GM23248 (cell line): Measurements from ENCODE around the gene LSM2. TPM values are rescaled to one million over a fixed set of nuclear protein-coding genes. Genes with fewer than 3 reads are reported as not detected.
"Not testable (repeated sequence)": the region's sequence is repeated elsewhere in the genome, so short reads cannot be mapped to it uniquely, and the experiment has no call there.

ENCODE experiments used
- DNase-seq: peaks from one replicate; pipeline ENCODE4 v3.0.0-alpha.2; 2015
- H2AFZ ChIP-seq: fragments of 200-600 bp; sonication (generic); 2 replicates; pipeline ENCODE4 v1.6.1; 2016; ENCODE audit warnings: antibody characterized with exemption
- H3F3A ChIP-seq: fragments of 200-600 bp; sonication (generic); 2 replicates; pipeline ENCODE4 v1.6.1; 2016; ENCODE audit warnings: mild to moderate bottlenecking, antibody characterized with exemption, mixed run types; ENCODE audit not compliant: insufficient read depth
- H3K27ac ChIP-seq: fragments of 200-600 bp; sonication (generic); 2 replicates; pipeline ENCODE4 v1.5.1; 2016; ENCODE audit warnings: mild to moderate bottlenecking
- H3K27me3 ChIP-seq: fragments of 200-600 bp; sonication (generic); replicated peaks from 2 replicates; pipeline ENCODE4 v1.6.1; 2016; ENCODE audit warnings: mild to moderate bottlenecking; ENCODE audit not compliant: insufficient read depth
- H3K36me3 ChIP-seq: fragments of 200-600 bp; sonication (generic); 2 replicates; pipeline ENCODE4 v1.6.1; 2016; ENCODE audit warnings: low read depth, mild to moderate bottlenecking
- H3K4me1 ChIP-seq: fragments of 200-600 bp; sonication (generic); 2 replicates; pipeline ENCODE4 v1.6.1; 2016; ENCODE audit warnings: mild to moderate bottlenecking; ENCODE audit not compliant: insufficient read depth
- H3K4me2 ChIP-seq: fragments of 200-600 bp; sonication (generic); one replicate; pipeline ENCODE4 v1.6.1; 2016; ENCODE audit warnings: mild to moderate bottlenecking; ENCODE audit not compliant: unreplicated experiment
- H3K4me3 ChIP-seq: fragments of 200-600 bp; sonication (generic); 2 replicates; pipeline ENCODE4 v1.5.1; 2016; ENCODE audit warnings: mild to moderate bottlenecking
- H3K79me2 ChIP-seq: fragments of 200-600 bp; sonication (generic); 2 replicates; pipeline ENCODE4 v1.6.1; 2016; ENCODE audit warnings: mild to moderate bottlenecking; ENCODE audit not compliant: insufficient read depth
- H3K9ac ChIP-seq: fragments of 200-600 bp; sonication (generic); 2 replicates; pipeline ENCODE4 v1.6.1; 2016; ENCODE audit warnings: mild to moderate bottlenecking
- H3K9me2 ChIP-seq: fragments of 200-600 bp; sonication (generic); 2 replicates; pipeline ENCODE4 v1.6.1; 2016; ENCODE audit warnings: mixed run types, mild to moderate bottlenecking, moderate library complexity; ENCODE audit not compliant: insufficient read depth
- H3K9me3 ChIP-seq: fragments of 200-600 bp; sonication (generic); one replicate; pipeline ENCODE4 v1.6.1; 2017; ENCODE audit warnings: low read depth
- H4K20me1 ChIP-seq: fragments of 200-600 bp; sonication (generic); 2 replicates; pipeline ENCODE4 v1.6.0; 2016; ENCODE audit not compliant: insufficient read depth
- EZH2 ChIP-seq: fragments of 200-600 bp; sonication (generic); IDR thresholded peaks from 2 replicates; pipeline ENCODE4 v1.6.1; 2018; ENCODE audit warnings: antibody characterized with exemption, mild to moderate bottlenecking; ENCODE audit not compliant: insufficient read depth, poor library complexity, severe bottlenecking
- EZH2phosphoT487 ChIP-seq: fragments of 200-600 bp; sonication (generic); IDR thresholded peaks from 2 replicates; pipeline ENCODE4 v1.6.1; 2018; ENCODE audit warnings: antibody characterized with exemption, moderate library complexity, mild to moderate bottlenecking, low read depth; ENCODE audit not compliant: insufficient read depth
- WGBS, 2 experiments: methylation state at CpG; one replicate each; pipeline ENCODE4 v1.1.6; 2015 to 2017; ENCODE audit warnings: low lambda C conversion rate in 2 of 2, low coverage in 1 of 2; ENCODE audit errors: missing lambda C conversion rate in 2 of 2; 5-methylcytosine and 5-hydroxymethylcytosine counted together
- in situ Hi-C: fragments of 300-500 bp; cut with MboI; formaldehyde crosslinking; loops from 2 replicates; pipeline ENCODE4 v1.15.0; 2020
- polyA plus RNA-seq: library from polyadenylated mRNA; unstranded; fragments of >200 nt; fragmentation: Nextera tagmentation; extraction: Ambion mirVana; gene quantifications from 2 replicates; pipeline ENCODE4 v1.2.1, GENCODE V29; 2016
- total RNA-seq: library from RNA; depleted of rRNA; stranded (reverse); fragments of >200 nt; shearing (Covaris generic); gene quantifications from 2 replicates; pipeline ENCODE4 v1.2.3, GENCODE V29; 2014

LSM2 gene
- total and polyA plus RNA-seq, 2 experiments from 2014 or later, result 40.3 to 48.4 TPM

- H3K4me1 ChIP-seq, result peaks cover 11% of the 10 kb centered on the region; the same call in 1 of the 2 replicates
- H3K27me3 ChIP-seq, result no peaks in the 10 kb centered on the region
- H3K9ac ChIP-seq, result peak overlapping the region; percentile 90
- peaks cover 32% of the 10 kb centered on the region for H3K79me2 ChIP-seq
- peak overlapping the region; percentile 79 for H3K27ac ChIP-seq
- DNase-seq, result peak; percentile 14
- H4K20me1 ChIP-seq, result no peaks in the 10 kb centered on the region
- TF ChIP-seq EZH2phosphoT487, result no peak
- TF ChIP-seq EZH2, result no peak
- no peaks in the 10 kb centered on the region; the same call in 1 of the 2 replicates for H3K36me3 ChIP-seq
- H3K4me2 ChIP-seq, result peak overlapping the region; percentile 95
- WGBS, 2 experiments, result 18 to 19% methylated on average over 7 of the region's 7 CpGs
- H3K9me3 ChIP-seq, result no peaks in the 10 kb centered on the region
- H3K4me3 ChIP-seq, result peak overlapping the region; percentile 97
- peaks cover 4% of the 10 kb centered on the region; the same call in 1 of the 2 replicates for H3F3A ChIP-seq
- H2AFZ ChIP-seq, result peak overlapping the region; percentile 96
- H3K9me2 ChIP-seq, result no peaks in the 10 kb centered on the region
- in situ Hi-C loops, result no loop called here
Observed at GRCh38 chr6:31805939-31806469, 762 bp downstream of the LSM2 start.

- H3K36me3 ChIP-seq, DNase-seq, H3K4me3 ChIP-seq, H3K27me3 ChIP-seq, H2AFZ ChIP-seq, H3K9ac ChIP-seq, H3K27ac ChIP-seq, H3K9me3 ChIP-seq, H3K4me2 ChIP-seq, H4K20me1 ChIP-seq, H3K9me2 ChIP-seq, in situ Hi-C loops, H3K4me1 ChIP-seq: not testable (repeated sequence)
- Histone ChIP-seq H3K79me2 (peaks cover 29% of the 10 kb centered on the region), H3F3A (peaks cover 16% of the 10 kb centered on the region)
- 87 to 92% methylated on average over 8 of the region's 8 CpGs for WGBS, 2 experiments
Observed at GRCh38 chr6:31801031-31801927, 5.5 kb downstream of the LSM2 start.

GRCh38 chr6:31799781-31800180 is 7.0 kb downstream of the LSM2 start:
- H3K9ac ChIP-seq, result no peak overlapping the region
- 0 out of 2 replicates have a peak overlapping the region, but pooled peaks have one; percentile 2 for H3K27ac ChIP-seq
- peak; percentile 49 for DNase-seq
- no peak for TF ChIP-seq EZH2
- no peak for TF ChIP-seq EZH2phosphoT487
- in situ Hi-C loops, result no loop called here
- no peaks in the 10 kb centered on the region; the same call in 1 of the 2 replicates for H3K36me3 ChIP-seq
- WGBS, 2 experiments, result 56 to 63% methylated on average over 12 of the region's 12 CpGs
- no peaks in the 10 kb centered on the region for H3K9me2 ChIP-seq
- H3K4me1 ChIP-seq, result no peaks in the 10 kb centered on the region
- no peaks in the 10 kb centered on the region for H3K9me3 ChIP-seq
- H2AFZ ChIP-seq, result no peak overlapping the region
- no peak overlapping the region for H3K4me2 ChIP-seq
- no peaks in the 10 kb centered on the region for H3K27me3 ChIP-seq
- H3K4me3 ChIP-seq, result no peak overlapping the region
- H3K79me2 ChIP-seq, result peaks cover 21% of the 10 kb centered on the region
- no peaks in the 10 kb centered on the region for H4K20me1 ChIP-seq
- H3F3A ChIP-seq, result peaks cover 19% of the 10 kb centered on the region

- Histone ChIP-seq H3K9ac (no peak overlapping the region), H3K9me2 (no peaks in the 10 kb centered on the region), H3K4me2 (no peak overlapping the region), H3K4me1 (peaks cover 6% of the 10 kb centered on the region; the same call in 1 of the 2 replicates), H3K9me3 (no peaks in the 10 kb centered on the region), H4K20me1 (no peaks in the 10 kb centered on the region), H3K4me3 (no peak overlapping the region), H3K27me3 (no peaks in the 10 kb centered on the region), H3K36me3 (no peaks in the 10 kb centered on the region; the same call in 1 of the 2 replicates), H3F3A (peaks cover 23% of the 10 kb centered on the region), H2AFZ (no peak overlapping the region), H3K79me2 (peaks cover 34% of the 10 kb centered on the region), H3K27ac (no peak overlapping the region)
- 65 to 68% methylated on average over 5 of the region's 5 CpGs for WGBS, 2 experiments
- no peak for DNase-seq
- in situ Hi-C loops, result no loop called here
- TF ChIP-seq EZH2phosphoT487, result no peak
- no peak for TF ChIP-seq EZH2
Observed at GRCh38 chr6:31797588-31797987, 9.2 kb downstream of the LSM2 start.
